ENCODE results near the gene SLCO3A1.

SLCO3A1 gene

DNA sequence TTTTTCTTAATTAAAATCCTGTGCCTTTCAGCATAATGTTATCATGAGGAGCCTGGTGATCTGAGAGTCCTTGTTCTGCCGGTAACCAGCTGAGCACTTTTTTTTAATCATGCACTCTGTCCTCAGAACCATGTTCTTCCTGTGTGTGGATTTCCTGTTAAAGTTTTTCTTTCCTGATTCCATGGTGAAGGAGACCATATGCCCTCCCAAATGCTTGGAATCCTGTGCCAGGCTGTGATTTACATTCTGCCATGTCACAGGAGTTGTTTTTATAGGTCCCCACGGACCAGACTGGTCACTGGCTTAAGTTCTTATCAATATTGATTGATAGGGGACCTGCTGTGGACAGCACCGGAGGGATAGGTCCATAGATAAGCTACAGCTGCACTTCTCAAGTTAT, 257.8 kb downstream of the SLCO3A1 start:
- no peak for DNase-seq

DNA sequence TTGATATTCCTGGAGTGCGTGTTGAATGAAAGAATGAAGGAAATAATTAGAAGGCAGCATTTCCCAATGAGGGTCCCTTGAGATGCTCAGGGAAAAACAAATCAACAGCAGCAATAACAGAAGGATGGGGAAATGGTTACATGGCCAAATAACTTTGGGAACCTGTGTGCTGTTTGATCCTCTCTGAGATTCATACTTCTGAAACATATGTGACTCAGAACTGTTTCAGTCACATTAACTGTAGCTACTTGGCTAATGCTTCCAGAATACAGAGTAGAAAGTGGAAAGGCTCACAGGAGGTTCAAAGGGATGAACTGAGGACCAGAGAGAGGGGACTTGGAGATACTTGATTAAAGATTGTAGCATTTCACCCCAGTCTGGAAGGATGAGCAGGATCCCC, 258.2 kb downstream of the SLCO3A1 start:
- DNase-seq, result no peak

DNA sequence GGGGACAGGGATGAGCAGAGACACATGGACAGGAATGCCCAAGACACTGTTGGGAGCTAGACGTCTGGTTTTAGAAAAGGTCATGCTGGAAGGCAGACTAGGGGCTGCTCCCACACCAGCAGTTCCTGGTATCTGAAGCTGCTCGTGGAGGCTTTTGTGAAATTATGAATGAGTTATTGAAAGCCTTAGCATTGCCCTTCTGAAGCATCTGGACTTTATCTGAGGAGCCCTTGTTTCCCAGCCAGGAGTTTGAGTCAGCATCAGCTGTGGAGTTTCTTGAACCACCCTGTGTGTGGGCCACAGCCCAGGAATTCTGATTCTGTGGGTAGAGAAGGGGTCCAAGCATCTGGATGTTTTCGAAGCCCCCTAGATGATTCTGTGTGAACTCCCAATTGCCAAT, 258.7 kb downstream of the SLCO3A1 start:
- no peak for DNase-seq

DNA sequence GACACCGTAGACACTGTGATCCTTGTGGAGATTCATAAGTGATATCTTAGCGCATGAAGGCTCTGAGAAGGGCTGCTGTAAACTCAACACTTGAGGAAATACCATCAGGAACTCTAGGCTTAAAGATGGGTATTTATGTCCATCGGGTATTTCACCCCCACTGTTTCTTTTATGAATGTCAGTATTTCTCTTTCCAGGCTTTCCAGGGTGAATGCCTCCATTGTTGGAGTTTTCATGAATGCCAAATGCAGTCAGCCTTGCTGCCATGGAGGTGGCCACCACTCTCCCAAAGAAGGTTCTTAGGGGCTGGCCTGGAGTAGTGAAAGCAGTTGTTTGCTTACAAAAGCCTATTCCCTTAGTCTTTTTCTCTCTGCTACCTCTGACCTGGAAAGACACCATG, 259.2 kb downstream of the SLCO3A1 start:
- DNase-seq, result no peak

DNA sequence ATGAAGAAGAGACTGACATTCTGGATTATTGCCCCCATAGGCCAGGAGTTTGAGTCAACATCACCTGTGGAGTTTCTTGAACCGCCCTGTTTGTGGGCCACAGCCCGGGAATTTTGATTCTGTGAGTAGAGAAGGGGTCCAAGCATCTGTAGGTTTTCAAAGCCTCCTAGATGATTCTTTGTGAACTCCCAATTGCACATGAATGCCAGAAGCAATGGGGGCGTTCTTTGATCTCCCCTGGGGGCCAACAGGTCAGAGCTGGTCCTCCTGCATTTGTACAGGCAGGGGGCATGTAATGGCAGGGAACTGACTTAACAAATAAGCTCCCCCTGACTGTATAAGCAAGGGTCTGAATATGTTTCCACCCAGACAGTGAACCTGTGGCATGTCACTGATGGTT, 260.3 kb downstream of the SLCO3A1 start:
- no peak for DNase-seq

DNA sequence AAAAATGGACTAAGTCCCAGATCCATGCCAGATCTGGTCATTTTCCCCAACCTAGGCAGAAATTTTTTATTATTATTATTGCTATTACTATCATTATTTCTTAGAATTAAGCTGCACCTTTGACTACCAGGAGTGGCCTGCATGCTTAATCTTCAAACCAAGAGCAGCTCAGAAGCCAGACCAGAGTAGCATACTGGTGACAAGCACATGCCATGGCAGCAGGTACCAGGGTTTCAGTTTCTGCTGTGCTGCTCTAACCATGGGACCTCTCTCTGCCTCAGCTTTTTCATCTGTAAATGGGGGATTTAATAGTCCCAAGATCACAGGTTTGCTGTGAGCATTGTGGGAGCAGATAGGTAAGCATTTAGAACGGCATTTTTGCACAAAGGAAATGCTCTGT, 262.3 kb downstream of the SLCO3A1 start:
- no peak for DNase-seq

DNA sequence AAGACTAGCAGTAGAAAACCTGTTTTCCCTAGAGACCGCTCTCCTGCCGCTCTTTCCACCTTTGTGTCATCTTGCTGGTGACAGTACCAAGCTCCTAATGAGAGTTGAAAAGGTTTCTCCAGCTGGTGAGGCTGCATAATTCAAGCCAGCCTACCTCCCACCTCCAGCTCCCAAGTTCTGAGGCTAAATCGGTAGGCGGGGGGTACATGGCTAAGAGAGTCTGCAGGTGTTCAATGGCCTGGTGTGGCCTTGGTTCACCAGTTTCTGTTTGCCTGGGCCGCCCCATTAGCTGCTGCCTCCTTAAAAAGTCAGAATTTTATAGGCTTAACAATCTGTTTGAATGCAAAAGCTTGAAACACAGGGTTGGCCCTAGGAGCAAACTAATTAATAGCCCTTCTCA, 262.8 kb downstream of the SLCO3A1 start:
- DNase-seq, result no peak

DNA sequence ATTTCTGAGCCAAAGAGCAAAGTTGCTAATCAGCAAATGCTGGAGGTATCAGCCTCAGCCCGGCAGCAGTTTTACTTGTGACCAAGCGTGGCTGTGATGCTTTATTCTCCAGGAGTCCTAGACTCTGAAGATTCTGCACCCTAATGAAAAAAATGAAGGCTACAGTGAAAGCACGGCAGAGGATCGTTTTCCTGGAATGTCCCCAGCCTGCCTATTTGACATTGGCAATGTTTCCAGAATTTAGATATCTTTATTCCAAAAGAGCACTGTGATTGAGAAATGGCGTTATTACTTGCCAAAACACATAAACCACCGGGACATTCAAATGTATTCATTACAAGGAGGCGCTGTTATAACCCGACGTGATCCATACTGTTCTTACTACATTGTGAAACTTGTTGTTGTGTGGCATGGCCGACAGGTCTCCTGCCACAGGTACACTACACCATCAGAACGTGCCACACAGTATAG, 263.8 kb downstream of the SLCO3A1 start:
- DNase-seq, result no peak

DNA sequence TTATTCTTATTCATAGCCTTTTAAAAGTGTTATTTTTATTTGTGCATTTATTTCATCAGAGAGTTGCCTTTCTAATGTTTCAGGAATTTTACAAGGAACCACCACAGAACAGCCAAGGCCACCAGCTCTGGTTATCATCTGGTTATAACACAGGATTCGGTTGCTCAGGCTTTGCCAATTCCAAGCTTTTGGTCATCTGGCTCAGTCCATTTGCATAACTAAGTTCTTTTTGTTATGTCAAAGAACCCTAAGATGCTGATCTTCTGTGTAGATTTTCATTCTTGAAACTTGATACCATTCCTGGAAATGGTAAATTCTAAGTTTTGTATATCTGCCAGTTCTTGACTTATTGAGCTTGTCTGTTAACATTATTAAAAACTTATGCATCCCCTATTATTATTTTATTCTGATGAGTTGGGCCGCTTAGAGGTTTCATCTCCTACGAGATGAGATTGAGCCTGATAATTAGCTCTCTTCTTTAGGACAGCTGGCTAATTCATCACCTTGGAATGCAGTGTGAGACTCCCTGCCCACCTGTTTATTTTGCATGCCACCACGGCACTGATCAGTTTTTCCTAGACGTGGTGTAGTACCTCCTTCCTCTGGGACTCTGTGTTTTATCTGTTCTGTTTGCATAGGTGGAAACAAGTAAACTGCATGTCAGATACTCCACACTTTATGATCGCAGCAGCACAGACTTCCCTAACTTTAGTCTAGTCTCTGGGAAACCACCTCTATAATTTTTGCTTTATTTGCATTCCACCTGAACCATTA, 264.8 kb downstream of the SLCO3A1 start:
- no peak for DNase-seq

DNA sequence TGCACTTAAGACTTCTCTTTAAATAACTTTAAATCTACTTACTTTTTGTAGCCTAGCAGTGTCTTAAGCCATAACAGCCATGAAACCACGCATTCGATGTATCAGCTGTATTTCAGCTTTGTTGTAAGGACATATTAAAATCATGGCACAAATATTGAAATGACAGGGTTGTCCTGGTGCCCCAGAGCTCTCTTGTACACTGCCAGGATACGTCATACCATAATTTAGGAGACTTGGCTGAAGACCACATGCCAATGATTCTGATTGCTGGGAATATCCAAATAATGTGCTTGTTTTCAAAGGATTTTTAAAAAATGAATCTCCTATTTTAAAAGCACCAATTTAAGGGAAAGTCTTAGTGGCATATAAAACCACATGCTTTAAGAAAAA, 265.4 kb downstream of the SLCO3A1 start:
- no peak for DNase-seq

DNA sequence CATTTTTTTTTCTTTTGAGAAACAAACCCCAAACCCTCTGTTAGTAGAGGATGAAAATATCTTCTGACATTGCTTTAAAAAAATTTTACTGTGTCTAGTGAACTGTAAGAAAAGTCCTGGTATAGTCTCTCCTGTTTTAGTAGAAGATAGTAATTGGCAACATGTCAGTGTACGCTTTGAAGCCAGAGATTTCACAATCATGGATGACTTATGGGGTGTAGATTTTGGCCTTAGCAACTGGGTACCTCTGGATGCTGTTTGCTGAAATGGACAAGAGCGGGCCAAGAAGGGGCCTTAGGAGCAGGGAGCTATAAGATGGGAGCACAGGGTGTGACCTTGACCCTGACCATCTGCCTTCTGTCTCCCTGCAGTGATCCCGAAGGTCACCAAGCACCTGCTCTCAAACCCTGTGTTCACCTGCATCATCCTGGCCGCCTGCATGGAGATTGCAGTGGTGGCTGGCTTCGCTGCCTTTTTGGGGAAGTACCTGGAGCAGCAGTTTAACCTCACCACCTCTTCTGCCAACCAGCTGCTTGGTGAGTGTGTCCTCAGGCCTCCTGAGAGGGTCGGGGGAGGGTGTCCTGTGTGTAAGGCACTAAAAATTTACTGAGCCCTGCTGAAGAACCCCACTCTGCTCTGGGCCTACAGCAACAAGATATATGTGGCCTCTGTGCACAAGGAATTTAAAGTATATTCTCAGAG, 266.7 kb downstream of the SLCO3A1 start:
- no peak for DNase-seq

DNA sequence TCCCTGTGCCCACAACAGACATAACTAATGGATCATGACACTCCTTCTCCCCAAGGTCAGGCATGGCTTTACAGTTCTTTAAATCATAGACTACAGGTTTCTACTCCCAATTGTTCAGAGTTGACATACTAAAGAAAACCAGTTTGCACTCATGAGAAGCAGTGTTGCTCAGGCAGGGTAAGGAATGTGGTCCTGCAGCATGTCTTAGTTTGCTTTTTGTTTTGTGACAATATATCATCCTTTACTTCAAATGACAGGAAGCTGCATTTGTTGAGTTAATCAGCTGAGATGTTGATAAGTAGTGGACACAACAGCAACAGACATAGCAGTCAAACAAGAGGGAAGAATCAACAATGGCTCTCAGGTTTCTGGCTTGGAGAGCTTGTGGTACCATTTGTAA, 267.5 kb downstream of the SLCO3A1 start:
- no peak for DNase-seq

DNA sequence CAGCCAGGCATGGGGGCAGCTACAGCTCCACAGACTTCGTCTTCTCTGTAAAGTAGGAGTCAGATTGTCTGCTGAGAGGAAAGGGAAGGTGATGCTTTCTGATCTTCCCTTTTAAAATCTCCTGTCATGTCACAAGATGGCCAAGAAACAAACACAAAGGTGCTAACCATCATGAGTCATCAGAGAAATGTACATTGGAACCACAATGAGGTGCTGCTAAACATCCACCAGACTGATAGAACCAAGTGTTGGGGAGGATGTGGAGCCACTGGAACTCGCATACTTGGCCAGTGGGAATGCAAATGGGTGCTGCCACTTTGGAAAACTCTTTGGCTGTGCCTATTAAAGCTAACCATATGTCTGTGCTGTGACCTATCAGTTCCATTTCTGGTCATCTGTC, 268.8 kb downstream of the SLCO3A1 start:
- DNase-seq, result no peak

DNA sequence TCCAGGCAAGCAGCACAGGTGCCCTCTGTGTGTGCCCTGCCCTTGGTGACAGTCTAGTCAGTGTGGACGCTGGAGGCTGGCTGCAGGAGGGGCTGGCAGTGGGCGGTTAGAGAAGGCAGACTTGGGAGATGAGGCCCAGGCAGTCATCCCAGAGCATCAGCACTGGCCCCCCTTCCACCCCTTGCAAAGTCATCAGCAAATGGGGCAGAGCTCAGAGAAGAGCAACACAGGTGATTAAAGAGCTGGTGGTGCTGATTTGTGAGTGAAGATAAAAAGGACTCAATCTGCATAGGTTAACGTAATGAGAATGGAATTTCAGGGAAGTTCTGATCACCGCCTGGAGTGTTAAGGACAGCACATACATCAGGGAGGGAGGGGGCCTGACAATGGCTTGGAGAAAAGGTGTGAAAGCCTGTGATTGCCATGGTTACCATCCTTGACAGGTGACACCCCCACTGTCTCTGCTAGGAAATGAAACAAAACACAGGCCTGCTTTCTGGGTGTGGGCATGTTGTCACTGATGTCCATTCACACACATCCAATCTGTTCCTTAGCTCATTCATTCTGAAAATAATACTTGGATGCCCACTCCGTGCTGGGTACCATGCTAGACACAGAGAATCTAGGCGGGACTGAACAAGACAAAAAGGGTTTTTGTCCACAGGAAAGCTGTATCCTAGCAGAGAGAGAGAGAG, 270.6 kb downstream of the SLCO3A1 start:
- no peak for DNase-seq

DNA sequence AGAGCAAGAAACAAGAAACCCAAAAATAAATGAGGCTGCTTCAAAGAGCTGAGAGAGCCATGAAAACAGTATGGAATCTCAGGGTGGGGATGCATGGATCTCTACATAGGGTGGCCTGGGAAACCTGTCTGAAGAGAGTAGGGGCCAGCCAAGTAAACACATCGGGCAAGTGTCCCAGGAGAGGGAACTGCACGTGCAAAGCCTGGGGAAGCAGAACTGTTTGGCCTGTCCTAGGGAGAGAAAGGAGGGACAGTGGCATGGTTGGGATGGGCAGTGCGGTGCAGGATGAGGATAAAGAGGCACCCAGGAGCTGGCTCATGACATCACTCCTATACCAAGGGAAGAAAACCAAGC, 271.1 kb downstream of the SLCO3A1 start:
- no peak for DNase-seq

DNA sequence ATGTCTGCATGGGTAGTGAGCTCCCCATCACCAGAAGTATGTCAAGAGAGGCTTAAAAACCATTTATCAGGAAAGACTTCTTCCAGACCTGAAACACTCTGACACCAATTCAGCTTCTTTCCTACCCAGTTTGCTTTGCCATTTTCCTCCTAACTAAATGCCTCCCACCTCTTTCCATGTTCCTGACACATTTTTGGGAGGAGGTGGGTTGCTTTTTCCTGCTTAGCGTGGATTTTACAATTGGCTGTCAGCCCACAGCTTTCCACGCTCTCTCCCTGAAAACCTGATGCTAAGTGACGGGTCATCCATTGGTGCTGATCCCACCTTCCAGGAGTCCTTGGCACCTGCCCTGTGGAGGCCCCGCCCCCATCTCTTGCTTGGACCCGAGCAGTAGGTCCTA, 275.3 kb downstream of the SLCO3A1 start:
- DNase-seq, result no peak

DNA sequence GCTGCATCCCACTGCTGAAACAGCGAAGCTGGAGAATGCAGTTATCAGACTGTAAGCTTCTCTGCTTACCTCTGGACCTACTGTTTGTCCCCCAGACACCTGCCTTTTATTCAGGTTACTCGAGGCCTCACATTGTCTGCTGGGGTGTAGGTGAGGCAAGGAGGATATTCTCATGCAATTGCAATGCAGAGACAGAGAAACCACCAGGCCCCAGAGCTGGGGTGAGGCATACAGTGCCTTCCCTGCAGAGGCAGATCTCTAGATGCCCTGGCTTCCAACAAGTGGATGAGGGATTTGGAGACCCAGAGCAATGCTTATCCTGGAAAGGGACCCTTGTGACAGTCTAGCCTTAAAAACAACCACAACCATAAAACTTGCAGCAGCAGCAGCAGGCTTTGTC, 276.7 kb downstream of the SLCO3A1 start:
- DNase-seq, result no peak

DNA sequence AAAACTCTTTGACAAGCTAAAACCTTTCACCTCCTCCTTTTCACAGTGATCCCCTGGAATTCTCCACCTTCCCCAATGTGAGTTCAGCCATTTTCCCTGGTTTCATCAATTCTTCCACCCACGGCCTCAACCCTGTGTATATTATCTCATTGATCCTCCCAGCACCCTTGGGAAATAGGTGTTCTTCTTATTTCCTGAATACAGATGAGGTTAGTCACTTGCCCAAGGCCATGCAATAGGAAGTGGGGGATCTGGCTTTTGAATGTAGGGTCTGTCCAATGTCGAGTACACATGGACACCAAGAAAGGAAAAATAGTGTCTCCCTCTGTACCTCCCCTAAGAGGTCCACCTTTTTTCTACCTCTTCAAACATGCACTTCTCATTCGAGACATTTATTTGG, 277.4 kb downstream of the SLCO3A1 start:
- DNase-seq, result no peak

DNA sequence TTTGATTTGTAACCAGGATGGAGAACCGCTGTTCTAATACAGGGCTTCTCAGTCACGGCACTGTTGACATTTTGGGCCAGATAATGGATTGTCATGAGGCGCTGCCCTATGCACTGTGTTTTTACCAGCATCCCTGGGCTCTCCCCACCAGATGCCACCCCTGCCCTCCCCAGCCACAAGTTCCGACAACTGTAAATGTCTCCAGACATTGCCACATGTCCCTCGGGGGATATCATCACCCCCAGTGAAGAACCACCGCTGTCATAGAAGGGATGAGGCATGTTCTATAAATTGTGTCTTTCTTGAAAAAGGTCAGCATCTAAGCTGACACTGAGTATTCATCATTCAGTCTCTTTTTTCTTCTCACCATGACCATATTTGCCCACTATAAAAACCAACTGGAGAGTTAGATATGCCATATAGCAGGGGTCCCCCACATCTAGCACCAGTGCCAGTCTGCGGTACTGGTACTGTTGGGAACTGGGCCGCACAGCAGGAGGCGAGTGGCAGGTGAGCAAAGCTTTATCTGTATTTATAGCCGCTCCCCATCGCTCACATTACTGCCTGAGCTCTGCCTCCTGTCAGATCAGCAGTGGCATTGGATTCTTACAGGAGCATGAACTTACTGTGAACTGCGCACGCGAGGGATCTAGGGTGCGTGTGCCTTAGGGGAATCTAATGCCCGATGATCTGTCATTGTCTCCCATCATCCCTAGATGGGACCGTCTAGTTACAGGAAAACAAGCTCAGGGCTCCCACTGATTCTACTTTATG, 279.7 kb downstream of the SLCO3A1 start:
- DNase-seq, result no peak

DNA sequence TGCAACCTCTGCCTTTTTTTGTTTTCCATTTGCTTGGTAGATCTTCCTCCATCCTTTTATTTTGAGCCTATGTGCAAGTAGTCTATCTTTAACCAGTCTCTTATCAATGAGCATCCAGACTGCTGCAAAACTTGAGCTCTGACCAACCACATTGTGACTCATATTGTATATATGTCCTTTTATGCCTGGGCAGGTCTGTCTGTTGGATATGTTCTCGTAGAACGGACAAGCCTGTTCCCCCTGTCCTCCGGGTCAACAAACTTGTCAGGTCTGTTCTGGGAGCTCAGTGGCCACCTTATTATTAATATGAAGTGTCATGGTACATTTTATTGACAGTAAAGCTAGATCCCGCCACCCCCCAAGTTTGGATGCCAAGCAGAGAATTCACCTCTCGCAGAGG, 287.3 kb downstream of the SLCO3A1 start:
- DNase-seq, result no peak

DNA sequence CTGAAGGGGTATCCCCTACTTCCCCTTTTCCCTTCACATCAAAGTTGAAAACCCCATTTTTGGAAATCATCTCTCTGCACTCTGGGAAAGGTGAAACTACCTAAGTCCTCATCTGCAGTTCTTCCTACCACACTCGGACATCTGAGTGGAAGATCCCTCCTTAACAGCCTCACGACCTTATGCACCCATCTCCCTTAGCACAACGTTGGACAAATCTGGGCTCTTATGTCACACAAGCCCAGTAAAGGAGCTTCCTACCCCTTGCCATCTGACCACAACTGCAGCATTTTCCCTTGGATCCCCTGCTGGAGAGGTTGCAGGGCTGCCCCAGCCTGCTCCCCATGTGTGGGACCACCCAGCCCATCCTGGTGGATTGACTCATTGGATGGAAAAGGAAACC, 288.1 kb downstream of the SLCO3A1 start:
- no peak for DNase-seq

DNA sequence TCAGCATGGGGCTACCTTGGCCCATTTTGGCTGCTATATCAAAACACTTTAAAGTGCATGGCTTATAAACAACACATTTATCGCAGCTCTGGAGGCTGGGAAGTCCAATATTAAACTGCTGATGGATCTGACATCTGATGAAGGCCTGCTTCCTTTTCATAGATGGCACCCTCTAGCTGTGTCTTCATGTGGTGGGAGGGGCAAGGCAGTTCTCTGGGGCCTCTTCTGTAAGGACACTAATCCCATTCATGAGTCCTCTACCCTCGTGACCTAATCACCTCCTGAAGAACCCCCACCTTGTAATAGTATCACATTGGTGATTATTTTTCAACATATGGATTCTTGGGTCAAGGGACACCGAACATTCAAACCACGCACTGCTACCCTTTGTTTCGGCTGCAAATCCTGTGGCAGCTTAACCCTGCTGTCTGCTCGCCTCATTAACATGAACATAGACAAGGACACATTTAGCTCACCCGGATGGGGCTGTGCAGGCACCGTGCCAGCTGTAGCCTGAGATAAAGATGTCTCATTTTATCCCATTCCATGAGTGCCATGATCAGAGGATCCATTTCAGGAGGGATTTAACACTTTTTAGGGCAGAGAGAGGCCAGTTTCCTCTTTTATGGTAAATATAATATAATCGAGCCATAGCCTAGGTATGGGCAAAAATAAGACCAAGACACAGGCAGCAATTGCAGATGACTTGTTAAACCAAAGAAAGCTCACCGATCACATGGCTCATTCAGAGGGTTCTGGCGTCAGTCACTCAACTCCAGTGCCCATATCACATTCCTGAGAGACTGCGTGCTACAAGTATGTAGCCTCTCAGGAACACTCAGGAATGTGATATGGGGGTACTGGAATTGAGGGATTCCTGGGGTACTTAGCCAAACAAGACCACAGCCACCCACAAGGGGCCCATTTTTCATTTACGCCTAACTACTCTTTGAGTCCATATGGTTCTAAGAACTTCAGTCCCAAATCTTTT, 289.0 kb downstream of the SLCO3A1 start:
- no peak for DNase-seq
